Central memory CD4-positive, alpha-beta T cell (primary cell): Measurements from ENCODE around the gene SNED1.

ENCODE experiments used
- DNase-seq: peaks from one replicate; pipeline ENCODE4 v3.0.0; 2022

The SNED1 gene

GRCh38 chr2:241110607-241111439 lies 112.4 kb downstream of the SNED1 start:
- DNase-seq, result no peak

- DNase-seq, result peak; percentile 57
These were observed 113.0 kb downstream of the SNED1 start for GRCh38 chr2:241111440-241111805.

GRCh38 chr2:241112046-241112445 lies 113.6 kb downstream of the SNED1 start:
- DNase-seq, result no peak

GRCh38 chr2:241112592-241112991 lies 114.2 kb downstream of the SNED1 start:
- DNase-seq, result peak; percentile 54

GRCh38 chr2:241114836-241115235 lies 116.4 kb downstream of the SNED1 start:
- DNase-seq, result no peak

- DNase-seq, result no peak
These were observed 116.9 kb downstream of the SNED1 start for GRCh38 chr2:241115361-241115760.

- DNase-seq, result no peak
These were observed 118.5 kb downstream of the SNED1 start for GRCh38 chr2:241116606-241117560.

GRCh38 chr2:241118737-241119505 lies 120.5 kb downstream of the SNED1 start:
- DNase-seq, result no peak

- DNase-seq, result no peak
These were observed 122.0 kb downstream of the SNED1 start for GRCh38 chr2:241120440-241120839.

- DNase-seq, result no peak
These were observed 122.6 kb downstream of the SNED1 start for GRCh38 chr2:241121008-241121407.

- no peak for DNase-seq
These were observed 124.1 kb downstream of the SNED1 start for GRCh38 chr2:241122376-241123002.

- peak; percentile 54 for DNase-seq
These were observed 125.6 kb downstream of the SNED1 start for GRCh38 chr2:241123816-241124536.

GRCh38 chr2:241125626-241126025 lies 127.2 kb downstream of the SNED1 start:
- no peak for DNase-seq

- DNase-seq, result no peak
These were observed 127.8 kb downstream of the SNED1 start for GRCh38 chr2:241126201-241126611.

- no peak for DNase-seq
These were observed 128.4 kb downstream of the SNED1 start for GRCh38 chr2:241126771-241127202.

- DNase-seq, result no peak
These were observed 129.8 kb downstream of the SNED1 start for GRCh38 chr2:241128266-241128665.

GRCh38 chr2:241129086-241129871 lies 130.9 kb downstream of the SNED1 start:
- DNase-seq, result no peak

GRCh38 chr2:241130316-241130715 lies 131.9 kb downstream of the SNED1 start:
- no peak for DNase-seq

- no peak for DNase-seq
These were observed 133.1 kb downstream of the SNED1 start for GRCh38 chr2:241131531-241131930.

- DNase-seq, result no peak
These were observed 134.4 kb downstream of the SNED1 start for GRCh38 chr2:241132538-241133435.
